Sigmoid colon (tissue), 7 donors: ENCODE measurements around the gene C3orf22. TPM values are rescaled to one million over a fixed set of nuclear protein-coding genes. Genes with fewer than 3 reads are reported as not detected.

Source experiments
- DNase-seq: peaks from one replicate; pipeline ENCODE4 v3.0.0-alpha.2; 2019
- H3K27ac ChIP-seq, 4 donors: fragments of 200-600 bp; sonication (generic); one replicate each; pipeline ENCODE4 v1.5.1; 2016 to 2019; ENCODE audit warnings: mild to moderate bottlenecking in 1 of 4
- H3K27me3 ChIP-seq, 3 donors: fragments of 200-600 bp; sonication (generic); one replicate each; pipeline ENCODE4 v1.5.1; 2019; ENCODE audit warnings: mild to moderate bottlenecking in 1 of 3
- H3K36me3 ChIP-seq, 4 donors: fragments of 200-600 bp; sonication (generic); one replicate each; pipeline ENCODE4 v1.5.1; 2016 to 2019
- H3K4me1 ChIP-seq, 4 donors: fragments of 200-600 bp; sonication (generic); one replicate each; pipeline ENCODE4 v1.5.1; 2017 to 2019
- H3K4me3 ChIP-seq, 4 donors: fragments of 200-600 bp; sonication (generic); one replicate each; pipeline ENCODE4 v1.5.1; 2017 to 2019; ENCODE audit warnings: mild to moderate bottlenecking in 2 of 4, moderate library complexity in 1 of 4
- H3K9me3 ChIP-seq, 4 donors: fragments of 200-600 bp in 3 of 4; sonication (generic) in 3 of 4; one replicate each; pipeline versions ENCODE4 v1.5.1 to v1.6.1; 2013 to 2019
- EP300 ChIP-seq, 4 donors: sonication (generic); formaldehyde crosslinking; IDR thresholded peaks; one replicate each; pipeline ENCODE4 v1.6.1; 2017; ENCODE audit warnings: antibody characterized with exemption in 4 of 4
- POLR2A ChIP-seq, 2 donors: fragments of 450-650 bp; IDR thresholded peaks; one replicate each; pipeline ENCODE4 v1.6.1; 2016; ENCODE audit warnings: antibody characterized with exemption in 2 of 2, mild to moderate bottlenecking in 2 of 2, moderate library complexity in 2 of 2
- POLR2AphosphoS5 ChIP-seq, 4 donors: sonication (generic); formaldehyde crosslinking; IDR thresholded peaks; one replicate each; pipeline ENCODE4 v1.6.1; 2017; ENCODE audit warnings: antibody characterized with exemption in 4 of 4
- WGBS, 2 donors: extraction: QIAGEN DNeasy Blood & Tissue Kit; methylation state at CpG; one replicate each; pipeline ENCODE4 v1.1.7; 2013; 5-methylcytosine and 5-hydroxymethylcytosine counted together
- intact Hi-C: fragments of 100-400 bp; cut with DNase I; formaldehyde crosslinking; loops from one replicate; pipeline ENCODE4 v1.15.1; 2023
- polyA plus RNA-seq, 3 donors: library from polyadenylated mRNA; stranded (reverse); fragments of 200-250 nt; gene quantifications; one replicate each; pipeline ENCODE4 v1.2.3, GENCODE V29; 2013
- total RNA-seq, 4 donors: library from RNA; depleted of rRNA; stranded (reverse); fragments of >200 nt; gene quantifications; one replicate each; pipeline ENCODE4 v1.1.0, GENCODE V29; 2016
- TF ChIP-seq, protein P1 (sequence below), 4 experiments: fragments of 450-650 bp in 3 of 4; fragments of 200-600 bp in 1 of 4; IDR thresholded peaks; one replicate each; pipeline ENCODE4 v1.5.1; 2016 to 2019; ENCODE audit warnings: antibody characterized with exemption in 4 of 4, mild to moderate bottlenecking in 3 of 4, moderate library complexity in 2 of 4
- donor health status: healthy with polysubstance abuse.
- donor health status: Bipolar disorder and iron deficiency.
- donor health status: healthy.

Gene C3orf22
- total and polyA plus RNA-seq, 7 donors: 0.54 TPM; not detected in 6

DNA sequence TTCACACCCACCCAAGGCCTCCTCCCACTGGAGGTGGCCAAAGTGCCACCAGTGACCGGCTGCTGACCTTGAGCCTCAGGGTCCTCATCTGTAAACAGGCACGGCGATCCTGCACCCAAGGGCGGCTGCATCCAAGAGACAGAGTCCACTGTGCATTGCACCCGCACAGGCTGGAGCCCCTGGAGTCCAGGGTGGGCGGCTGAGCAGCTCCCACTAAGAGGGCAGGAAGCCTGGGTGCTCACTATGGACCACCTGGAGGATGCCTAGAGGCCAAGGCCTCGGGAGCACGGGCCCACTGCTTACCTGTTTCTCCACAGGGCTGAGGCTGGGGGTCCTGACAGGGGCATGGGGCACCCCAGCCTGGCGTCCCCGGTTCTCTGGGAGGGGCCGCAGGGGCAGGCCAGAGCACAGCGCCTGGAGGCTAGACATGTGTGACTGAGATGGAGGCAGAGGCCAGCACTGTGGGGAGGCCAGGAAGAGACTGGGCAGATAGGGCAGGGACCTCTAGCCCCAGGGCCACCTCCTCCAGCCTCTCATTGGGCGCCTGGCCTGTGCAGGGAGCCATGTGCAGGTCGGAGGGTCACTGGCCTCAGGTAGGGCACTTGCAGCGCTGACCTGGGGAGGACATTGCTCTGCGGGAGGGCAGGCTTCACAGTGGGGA, 41.3 kb downstream of the C3orf22 start, which contains the start of gene UROC1:
TSS of gene UROC1 (minus strand) at position 483 of the 661 bp plus-strand sequence. CDS start at position 429, 54 bp downstream.
- Histone ChIP-seq H3K36me3 (no peaks in the 10 kb centered on the region), H3K27ac (no peak within 1 kb of the TSS), H3K4me1 (no peaks in the 10 kb centered on the region), H3K27me3 (peaks cover 0 to 8% (median 0%) of the 10 kb centered on the region in 3 donors), H3K9me3 (no peaks in the 10 kb centered on the region), H3K4me3 (no peak within 1 kb of the TSS)
- WGBS, 2 donors: 89 to 91% methylated on average over 16 of the region's 16 CpGs
- TF ChIP-seq POLR2AphosphoS5 (IDR thresholded peaks at IDR 0.05): no peak
- no peak for TF ChIP-seq POLR2A (IDR thresholded peaks at IDR 0.05)
- TF ChIP-seq, protein P1, sequence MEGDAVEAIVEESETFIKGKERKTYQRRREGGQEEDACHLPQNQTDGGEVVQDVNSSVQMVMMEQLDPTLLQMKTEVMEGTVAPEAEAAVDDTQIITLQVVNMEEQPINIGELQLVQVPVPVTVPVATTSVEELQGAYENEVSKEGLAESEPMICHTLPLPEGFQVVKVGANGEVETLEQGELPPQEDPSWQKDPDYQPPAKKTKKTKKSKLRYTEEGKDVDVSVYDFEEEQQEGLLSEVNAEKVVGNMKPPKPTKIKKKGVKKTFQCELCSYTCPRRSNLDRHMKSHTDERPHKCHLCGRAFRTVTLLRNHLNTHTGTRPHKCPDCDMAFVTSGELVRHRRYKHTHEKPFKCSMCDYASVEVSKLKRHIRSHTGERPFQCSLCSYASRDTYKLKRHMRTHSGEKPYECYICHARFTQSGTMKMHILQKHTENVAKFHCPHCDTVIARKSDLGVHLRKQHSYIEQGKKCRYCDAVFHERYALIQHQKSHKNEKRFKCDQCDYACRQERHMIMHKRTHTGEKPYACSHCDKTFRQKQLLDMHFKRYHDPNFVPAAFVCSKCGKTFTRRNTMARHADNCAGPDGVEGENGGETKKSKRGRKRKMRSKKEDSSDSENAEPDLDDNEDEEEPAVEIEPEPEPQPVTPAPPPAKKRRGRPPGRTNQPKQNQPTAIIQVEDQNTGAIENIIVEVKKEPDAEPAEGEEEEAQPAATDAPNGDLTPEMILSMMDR (IDR thresholded peaks at IDR 0.05): no peak
- TF ChIP-seq EP300 (IDR thresholded peaks at IDR 0.05): no peak
- intact Hi-C loops: no loop called here
- peak; percentile 56 for DNase-seq

DNA sequence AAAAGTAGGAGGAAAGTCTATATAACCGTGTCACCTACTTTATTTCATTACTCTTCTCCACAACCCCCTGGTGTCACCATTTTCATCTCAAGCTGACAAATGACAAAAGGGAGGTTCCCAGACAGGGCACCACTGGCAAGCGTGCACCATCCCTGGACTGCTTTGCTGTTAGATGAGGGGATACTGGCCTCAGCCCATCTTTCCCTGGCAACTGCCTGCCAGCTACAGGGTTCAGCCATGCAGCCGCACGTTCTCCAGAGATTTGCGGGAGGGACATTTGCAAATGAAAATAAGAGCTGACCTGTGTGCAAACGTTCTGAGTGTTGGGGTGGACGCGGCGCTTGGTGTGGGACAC, 41.8 kb downstream of the C3orf22 start:
- TF ChIP-seq POLR2AphosphoS5 (IDR thresholded peaks at IDR 0.05): no peak
- no peak for TF ChIP-seq POLR2A (IDR thresholded peaks at IDR 0.05)
- no peak for TF ChIP-seq EP300 (IDR thresholded peaks at IDR 0.05)
- TF ChIP-seq, protein P1 (IDR thresholded peaks at IDR 0.05): no peak
- no peak overlapping the region for H3K4me3 ChIP-seq
- H3K36me3 ChIP-seq: no peaks in the 10 kb centered on the region
- WGBS, 2 donors: 86% methylated on average over 9 of the region's 9 CpGs
- H3K4me1 ChIP-seq: no peaks in the 10 kb centered on the region
- no peaks in the 10 kb centered on the region for H3K9me3 ChIP-seq
- DNase-seq: peak; percentile 48
- H3K27ac ChIP-seq: no peak overlapping the region
- peaks cover 0 to 8% (median 0%) of the 10 kb centered on the region in 3 donors for H3K27me3 ChIP-seq
- intact Hi-C loops: no loop called here

DNA sequence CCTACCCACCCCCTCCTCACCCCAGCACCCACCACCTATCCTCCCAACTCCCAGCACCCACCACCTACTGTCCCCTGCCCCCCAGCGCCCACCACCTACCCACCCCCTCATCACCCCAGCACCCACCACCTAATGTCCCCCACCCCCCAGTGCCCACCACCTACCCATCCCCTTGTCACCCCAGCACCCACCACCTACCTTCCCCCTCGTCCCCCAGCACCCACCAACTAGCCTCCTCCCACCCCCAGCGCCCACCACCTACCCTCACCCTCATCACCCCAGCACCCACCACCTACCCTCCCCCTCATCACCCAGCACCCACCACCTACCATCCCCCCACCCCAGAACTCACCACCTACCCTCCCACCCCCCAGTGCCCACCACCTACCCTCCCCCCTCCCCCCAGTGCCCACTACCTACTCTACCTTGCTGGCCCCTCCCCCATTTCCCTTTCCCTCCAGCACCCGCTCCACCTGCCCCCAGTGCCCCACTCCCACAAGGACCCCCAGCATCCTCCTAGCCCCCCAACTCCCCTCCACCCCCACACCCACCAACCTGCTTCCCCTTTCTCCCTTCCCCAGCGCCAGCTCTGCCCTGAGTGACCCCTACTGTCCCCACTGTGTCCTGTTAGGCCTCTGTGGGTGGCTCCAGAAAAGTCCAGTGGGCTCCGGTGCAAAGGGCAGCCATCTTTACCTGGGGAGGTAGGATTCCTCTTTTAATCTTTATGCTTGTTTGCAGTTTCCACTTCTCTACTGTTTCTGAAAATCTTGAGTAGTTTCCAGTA, 42.4 kb downstream of the C3orf22 start:
- TF ChIP-seq EP300 (IDR thresholded peaks at IDR 0.05): no peak
- Histone ChIP-seq H3K27me3 (peaks cover 0 to 8% (median 0%) of the 10 kb centered on the region in 3 donors), H3K9me3 (no peaks in the 10 kb centered on the region), H3K27ac (no peak overlapping the region), H3K4me3 (no peak overlapping the region), H3K36me3 (no peaks in the 10 kb centered on the region), H3K4me1 (no peaks in the 10 kb centered on the region)
- intact Hi-C loops: no loop called here
- DNase-seq: peak; percentile 24
- 86 to 88% methylated on average over 6 of the region's 6 CpGs for WGBS, 2 donors

DNA sequence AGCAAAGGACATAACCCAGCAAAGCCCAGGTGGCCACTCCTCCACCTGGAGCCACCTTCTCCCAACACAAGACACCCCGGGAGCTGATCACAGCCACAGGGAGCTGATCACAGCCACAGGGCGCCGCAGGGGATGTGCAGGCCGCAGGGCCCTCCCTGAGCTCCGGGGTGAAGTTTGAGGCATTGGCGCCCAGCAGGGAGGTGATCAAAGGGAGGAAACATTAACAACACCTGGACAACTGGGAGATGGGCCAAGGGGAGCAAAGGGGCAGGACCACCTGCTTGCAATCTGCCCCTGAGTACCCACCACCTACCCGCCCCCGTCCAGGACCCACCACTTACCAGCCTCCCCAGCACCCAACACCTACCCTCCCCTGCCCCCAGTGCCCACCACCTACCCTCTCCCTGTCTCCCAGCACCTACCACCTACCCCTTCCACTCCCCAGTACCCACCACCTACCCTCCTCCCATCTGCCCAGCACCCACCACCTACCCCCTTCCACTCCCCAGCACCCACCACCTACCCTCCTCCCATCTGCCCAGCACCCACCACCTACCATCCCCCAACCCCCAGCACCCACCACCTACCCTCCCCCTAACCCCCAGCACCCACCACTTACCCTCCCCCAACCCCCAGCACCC, 43.5 kb downstream of the C3orf22 start:
- intact Hi-C loops: no loop called here
- peak; percentile 47 for DNase-seq
- H3K4me3 ChIP-seq: no peak overlapping the region
- H3K27me3 ChIP-seq: peaks cover 0 to 8% (median 0%) of the 10 kb centered on the region in 3 donors
- TF ChIP-seq POLR2A (IDR thresholded peaks at IDR 0.05) (no peak), POLR2AphosphoS5 (IDR thresholded peaks at IDR 0.05) (no peak), EP300 (IDR thresholded peaks at IDR 0.05) (no peak)
- TF ChIP-seq, protein P1 (IDR thresholded peaks at IDR 0.05): no peak
- H3K4me1 ChIP-seq: peaks cover 0 to 5% (median 0%) of the 10 kb centered on the region in 4 donors
- 52 to 82% methylated on average over 8 of the region's 8 CpGs for WGBS, 2 donors
- H3K36me3 ChIP-seq: no peaks in the 10 kb centered on the region
- H3K9me3 ChIP-seq: no peaks in the 10 kb centered on the region
- H3K27ac ChIP-seq: no peak overlapping the region

DNA sequence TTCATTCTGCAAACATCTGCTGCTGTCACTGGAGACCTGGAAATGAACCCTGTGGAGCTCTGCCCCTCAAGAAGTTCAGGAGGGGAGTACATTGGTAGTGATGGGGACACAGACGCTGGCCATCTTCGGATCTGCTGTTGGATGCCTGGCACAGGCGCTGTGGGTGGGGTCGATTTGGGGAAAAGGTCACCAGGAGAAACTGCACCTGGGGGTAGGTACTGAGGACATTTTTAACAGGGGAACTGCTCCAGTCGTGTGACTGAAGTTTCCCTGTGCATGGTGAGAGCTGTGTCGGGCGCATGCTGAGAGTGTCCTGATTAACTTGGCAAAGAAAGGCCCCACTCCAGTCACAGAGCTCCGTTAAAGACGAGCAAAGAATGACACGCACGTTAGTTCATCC, 44.6 kb downstream of the C3orf22 start:
- Histone ChIP-seq H3K36me3 (no peaks in the 10 kb centered on the region), H3K27me3 (peaks cover 0 to 8% (median 0%) of the 10 kb centered on the region in 3 donors), H3K27ac (no peak overlapping the region), H3K4me1 (peaks cover 0 to 11% (median 0%) of the 10 kb centered on the region in 4 donors), H3K9me3 (no peaks in the 10 kb centered on the region), H3K4me3 (no peak overlapping the region)
- intact Hi-C loops: no loop called here
- peak; percentile 45 for DNase-seq
- no peak for TF ChIP-seq POLR2A (IDR thresholded peaks at IDR 0.05)
- TF ChIP-seq, protein P1 (IDR thresholded peaks at IDR 0.05): no peak
- no peak for TF ChIP-seq EP300 (IDR thresholded peaks at IDR 0.05)
- no peak for TF ChIP-seq POLR2AphosphoS5 (IDR thresholded peaks at IDR 0.05)
- WGBS, 2 donors: 77 to 88% methylated on average over 11 of the region's 11 CpGs
